ENCODE measurements around the gene ABLIM2. TPM values are rescaled to one million over a fixed set of nuclear protein-coding genes. Genes with fewer than 3 reads are reported as not detected.

Gene ABLIM2
- total RNA-seq, 1 experiment from 2014 or later = 6.1 TPM

- ChIA-PET CTCF (no interaction called here), POLR2A (no interaction called here), RAD21 (ENCODE audit: low non-redundant PET in 1 of 2, low total read pairs in 2 of 2, uncharacterized antibody in 2 of 2, unreplicated experiment in 2 of 2) (no interaction called here)
- H3K4me1 ChIP-seq (ENCODE audit: control insufficient read depth in 1 of 2, insufficient read depth in 2 of 2, low read length in 2 of 2) = peaks cover 0 to 4% of the 10 kb centered on the region in 2 experiments; a peak in 2 of 4 replicates
- no peak for TF ChIP-seq EGR1 (IDR thresholded peaks at IDR 0.05; ENCODE audit: low read depth)
- TF ChIP-seq ATF3 (IDR thresholded peaks at IDR 0.05) = no peak
- no peak for TF ChIP-seq SP1 (IDR thresholded peaks at IDR 0.05; ENCODE audit: low read depth)
- no peak for TF ChIP-seq ELF1 (IDR thresholded peaks at IDR 0.05; ENCODE audit: borderline replicate concordance, low read depth)
- no peak for TF ChIP-seq RAD21 (IDR thresholded peaks at IDR 0.05; ENCODE audit: low read depth)
- TF ChIP-seq CEBPB (IDR thresholded peaks at IDR 0.05; ENCODE audit: low read depth) = no peak
- intact Hi-C loops (cut with micrococcal nuclease) = no loop called here
- ATAC-seq = no peak
- H3K9me2 ChIP-seq (ENCODE audit: insufficient read depth) = no peaks in the 10 kb centered on the region
- H4K20me1 ChIP-seq (ENCODE audit: insufficient read depth) = no peaks in the 10 kb centered on the region
- no peak overlapping the region for H3K4me3 ChIP-seq (replicated peaks in 1 of 2; ENCODE audit: low read depth in 1 of 2, low read length in 2 of 2)
- H2AFZ ChIP-seq (ENCODE audit: low read depth, low read length, poor library complexity, severe bottlenecking) = no peak overlapping the region
- no peaks in the 10 kb centered on the region for H3K79me2 ChIP-seq (ENCODE audit: insufficient read depth, low read length)
- no peak overlapping the region for H3K4me2 ChIP-seq (ENCODE audit: low read length)
- no peak overlapping the region for H3K27ac ChIP-seq (ENCODE audit: low read depth, low read length)
- BruUV-seq (replicated peaks) = no TSS peak
- H3K9me3 ChIP-seq (ENCODE audit: control insufficient read depth in 1 of 2, insufficient read depth in 1 of 2, low read depth in 1 of 2, low read length in 2 of 2) = no peaks in the 10 kb centered on the region
- H3K9ac ChIP-seq (ENCODE audit: low read length) = no peak overlapping the region
- no peaks in the 10 kb centered on the region for H3K27me3 ChIP-seq (ENCODE audit: insufficient read depth, low read length)
- no peak for DNase-seq (ENCODE audit: low read depth, low spot score)
- no peaks in the 10 kb centered on the region for H3K36me3 ChIP-seq (ENCODE audit: control insufficient read depth in 1 of 2, insufficient read depth in 2 of 2, low read length in 2 of 2)
Measured at GRCh38 chr4:8131826-8132225, 26.8 kb downstream of the ABLIM2 start.

- Histone ChIP-seq H3K79me2 (ENCODE audit: insufficient read depth, low read length) (no peaks in the 10 kb centered on the region), H3K27ac (ENCODE audit: low read depth, low read length) (no peak overlapping the region), H2AFZ (ENCODE audit: low read depth, low read length, poor library complexity, severe bottlenecking) (no peak overlapping the region), H3K27me3 (ENCODE audit: insufficient read depth, low read length) (no peaks in the 10 kb centered on the region), H3K9me3 (ENCODE audit: control insufficient read depth in 1 of 2, insufficient read depth in 1 of 2, low read depth in 1 of 2, low read length in 2 of 2) (no peaks in the 10 kb centered on the region), H3K4me3 (replicated peaks in 1 of 2; ENCODE audit: low read depth in 1 of 2, low read length in 2 of 2) (no peak overlapping the region), H3K9me2 (ENCODE audit: insufficient read depth) (no peaks in the 10 kb centered on the region), H4K20me1 (ENCODE audit: insufficient read depth) (no peaks in the 10 kb centered on the region), H3K4me2 (ENCODE audit: low read length) (no peak overlapping the region), H3K36me3 (ENCODE audit: control insufficient read depth in 1 of 2, insufficient read depth in 2 of 2, low read length in 2 of 2) (no peaks in the 10 kb centered on the region), H3K4me1 (ENCODE audit: control insufficient read depth in 1 of 2, insufficient read depth in 2 of 2, low read length in 2 of 2) (no peaks in the 10 kb centered on the region), H3K9ac (ENCODE audit: low read length) (no peak overlapping the region)
- ATAC-seq (no peak), DNase-seq (ENCODE audit: low read depth, low spot score) (no peak)
- TF ChIP-seq REST (IDR thresholded peaks at IDR 0.05; ENCODE audit: low read depth) (no peak), YY1 (IDR thresholded peaks at IDR 0.05; ENCODE audit: extremely low read depth, insufficient replicate concordance, low read depth, low read length) (no peak), EZH2 (IDR thresholded peaks at IDR 0.05) (no peak), JUND (IDR thresholded peaks at IDR 0.05) (no peak), ELF1 (IDR thresholded peaks at IDR 0.05; ENCODE audit: borderline replicate concordance, low read depth) (no peak), POLR2A (IDR thresholded peaks at IDR 0.05; ENCODE audit: borderline replicate concordance, extremely low read depth, insufficient read depth, insufficient read length) (no peak), SRF (IDR thresholded peaks at IDR 0.05; ENCODE audit: low read depth) (no peak)
- POLR2A ChIA-PET = no interaction called here
- intact Hi-C loops (cut with micrococcal nuclease) = no loop called here
- CTCF ChIA-PET = no interaction called here
- RAD21 ChIA-PET (ENCODE audit: low non-redundant PET in 1 of 2, low total read pairs in 2 of 2, uncharacterized antibody in 2 of 2, unreplicated experiment in 2 of 2) = no interaction called here
- BruUV-seq (replicated peaks) = no TSS peak
Measured at GRCh38 chr4:8131210-8131609, 27.4 kb downstream of the ABLIM2 start.
